Kidney epithelial cell (primary cell): ENCODE data around the gene MIPEP. TPM values are rescaled to one million over a fixed set of nuclear protein-coding genes. Genes with fewer than 3 reads are reported as not detected.

Source experiments
- DNase-seq: peaks from one replicate; pipeline ENCODE4 v3.0.0-alpha.2; 2010; ENCODE audit warnings: low read depth
- H3K27me3 ChIP-seq: 2 replicates; pipeline ENCODE4 v1.6.0; 2011; ENCODE audit warnings: low read length; ENCODE audit not compliant: control insufficient read depth, insufficient read depth
- H3K36me3 ChIP-seq: 2 replicates; pipeline ENCODE4 v1.5.1; 2011; ENCODE audit warnings: low read length; ENCODE audit not compliant: control insufficient read depth, insufficient read depth
- H3K4me3 ChIP-seq: 2 replicates; pipeline ENCODE4 v1.5.1; 2011; ENCODE audit warnings: low read depth, mild to moderate bottlenecking, control low read depth, low read length
- CTCF ChIP-seq: IDR thresholded peaks from 2 replicates; pipeline ENCODE4 v1.5.1; 2011; ENCODE audit warnings: mild to moderate bottlenecking, moderate library complexity, low read length, control low read depth, inconsistent platforms; ENCODE audit not compliant: insufficient read depth, poor library complexity, severe bottlenecking
- total RNA-seq: library from RNA; depleted of rRNA; stranded (reverse); fragments of >200 nt; gene quantifications from 2 replicates; pipeline ENCODE4 v1.2.3, GENCODE V29; 2015

The MIPEP gene
- 20.1 and 25.6 TPM in 2 replicates for total RNA-seq

- peak; percentile 80 for TF ChIP-seq CTCF
- Histone ChIP-seq H3K4me3 (peak within 1 kb of the TSS; percentile 94), H3K27me3 (no peaks in the 10 kb centered on the region), H3K36me3 (no peaks in the 10 kb centered on the region)
- peak; percentile 84 for DNase-seq
These were observed at the start of gene MIPEP for GRCh38 chr13:23888658-23889614. TSS of gene MIPEP (minus strand) at chr13:23889400. CDS start at chr13:23889320, 80 bp downstream.

GRCh38 chr13:23934520-23934919 lies 45.3 kb upstream of the MIPEP start:
- Histone ChIP-seq H3K4me3 (no peak overlapping the region), H3K27me3 (no peaks in the 10 kb centered on the region), H3K36me3 (no peaks in the 10 kb centered on the region)
- TF ChIP-seq CTCF, result no peak
- no peak for DNase-seq

- DNase-seq, result peak; percentile 59
- Histone ChIP-seq H3K36me3 (no peaks in the 10 kb centered on the region), H3K27me3 (no peaks in the 10 kb centered on the region), H3K4me3 (no peak overlapping the region)
- no peak for TF ChIP-seq CTCF
These were observed 39.8 kb upstream of the MIPEP start for GRCh38 chr13:23928985-23929384.

- Histone ChIP-seq H3K36me3 (no peaks in the 10 kb centered on the region), H3K4me3 (no peak overlapping the region), H3K27me3 (no peaks in the 10 kb centered on the region)
- no peak for DNase-seq
- TF ChIP-seq CTCF, result no peak
These were observed 33.8 kb upstream of the MIPEP start for GRCh38 chr13:23923031-23923430.

- Histone ChIP-seq H3K4me3 (no peak overlapping the region), H3K36me3 (no peaks in the 10 kb centered on the region), H3K27me3 (no peaks in the 10 kb centered on the region)
- no peak for DNase-seq
- no peak for TF ChIP-seq CTCF
These were observed 33.1 kb upstream of the MIPEP start for GRCh38 chr13:23922005-23922932.
